H9 (cell line): ENCODE data around the gene ANKRD22. TPM values are rescaled to one million over a fixed set of nuclear protein-coding genes. Genes with fewer than 3 reads are reported as not detected.

Experiments used
- DNase-seq: peaks from one replicate; pipeline ENCODE4 v3.0.0-alpha.2; 2017
- H2AFZ ChIP-seq: one replicate; pipeline ENCODE4 v1.6.1; 2013; ENCODE audit warnings: mild to moderate bottlenecking, low read length, control low read depth, moderate library complexity
- H2AK5ac ChIP-seq: 2 replicates; pipeline ENCODE4 v1.6.1; 2013; ENCODE audit warnings: low read length, control low read depth, mixed read lengths; ENCODE audit not compliant: insufficient read length
- H2BK120ac ChIP-seq: one replicate; pipeline ENCODE4 v1.6.1; 2013; ENCODE audit warnings: low read depth, mild to moderate bottlenecking, low read length, control low read depth, inconsistent platforms; ENCODE audit not compliant: poor library complexity, severe bottlenecking
- H2BK12ac ChIP-seq: 2 replicates; pipeline ENCODE4 v1.6.1; 2013; ENCODE audit warnings: low read length, control low read depth, mixed read lengths, low read depth; ENCODE audit not compliant: insufficient read length
- H2BK15ac ChIP-seq: 2 replicates; pipeline ENCODE4 v1.6.1; 2013; ENCODE audit warnings: low read depth, low read length, control low read depth
- H2BK20ac ChIP-seq: one replicate; pipeline ENCODE4 v1.6.1; 2013; ENCODE audit warnings: low read depth, mild to moderate bottlenecking, low read length, control low read depth, inconsistent platforms; ENCODE audit not compliant: poor library complexity, severe bottlenecking
- H2BK5ac ChIP-seq: 2 replicates; pipeline ENCODE4 v1.6.1; 2013; ENCODE audit warnings: low read length, control low read depth, mixed read lengths; ENCODE audit not compliant: insufficient read length
- H3K14ac ChIP-seq: 2 replicates; pipeline ENCODE4 v1.6.1; 2013; ENCODE audit warnings: low read length, control low read depth; ENCODE audit not compliant: insufficient read depth
- H3K18ac ChIP-seq: 2 replicates; pipeline ENCODE4 v1.6.1; 2013; ENCODE audit warnings: low read depth, mild to moderate bottlenecking, mixed read lengths, low read length, control low read depth; ENCODE audit not compliant: insufficient read length
- H3K23ac ChIP-seq: 2 replicates; pipeline ENCODE4 v1.6.1; 2013; ENCODE audit warnings: low read length, control low read depth, mixed read lengths, low read depth; ENCODE audit not compliant: insufficient read length
- H3K23me2 ChIP-seq: 2 replicates; pipeline ENCODE4 v1.6.1; 2013; ENCODE audit warnings: low read depth, mild to moderate bottlenecking, mixed read lengths, low read length, control low read depth; ENCODE audit not compliant: insufficient read length, poor library complexity, severe bottlenecking
- H3K27ac ChIP-seq: 2 replicates; pipeline ENCODE4 v1.5.1; 2013; ENCODE audit warnings: low read length, control low read depth, mixed read lengths, low read depth; ENCODE audit not compliant: insufficient read length
- H3K27me3 ChIP-seq: 2 replicates; pipeline ENCODE4 v1.6.1; 2013; ENCODE audit warnings: low read length, control low read depth, inconsistent platforms; ENCODE audit not compliant: insufficient read depth
- H3K4ac ChIP-seq: 2 replicates; pipeline ENCODE4 v1.6.1; 2013; ENCODE audit warnings: low read depth, mild to moderate bottlenecking, control low read depth, inconsistent platforms, low read length, moderate library complexity
- H3K4me1 ChIP-seq: 2 replicates; pipeline ENCODE4 v1.6.1; 2013; ENCODE audit warnings: low read length, control low read depth, inconsistent platforms; ENCODE audit not compliant: insufficient read depth
- H3K4me2 ChIP-seq: 2 replicates; pipeline ENCODE4 v1.6.1; 2013; ENCODE audit warnings: low read length, control low read depth, mixed read lengths; ENCODE audit not compliant: insufficient read length, insufficient read depth
- H3K56ac ChIP-seq: 2 replicates; pipeline ENCODE4 v1.6.1; 2013; ENCODE audit warnings: low read depth, mild to moderate bottlenecking, mixed read lengths, low read length, control low read depth; ENCODE audit not compliant: insufficient read length
- H3K79me1 ChIP-seq: 2 replicates; pipeline ENCODE4 v1.6.1; 2013; ENCODE audit warnings: low read depth, mild to moderate bottlenecking, moderate library complexity, low read length, control low read depth, inconsistent platforms; ENCODE audit not compliant: insufficient read depth, poor library complexity, severe bottlenecking
- H3K79me2 ChIP-seq: 2 replicates; pipeline ENCODE4 v1.6.1; 2013; ENCODE audit warnings: low read length, control low read depth, inconsistent platforms; ENCODE audit not compliant: insufficient read depth
- H3K9ac ChIP-seq: 2 replicates; pipeline ENCODE4 v1.6.1; 2013; ENCODE audit warnings: low read length, control low read depth, mixed read lengths; ENCODE audit not compliant: insufficient read length; ENCODE audit errors: extremely low read depth
- H3K9me3 ChIP-seq: one replicate; pipeline ENCODE4 v1.6.1; 2013; ENCODE audit warnings: low read depth, low read length, inconsistent platforms; ENCODE audit not compliant: control insufficient read depth
- H3T11ph ChIP-seq: one replicate; pipeline ENCODE4 v1.6.1; 2013; ENCODE audit warnings: mild to moderate bottlenecking, low read length, control low read depth, inconsistent platforms
- H4K20me1 ChIP-seq: one replicate; pipeline ENCODE4 v1.6.1; 2013; ENCODE audit not compliant: control insufficient read depth, insufficient read length, insufficient read depth
- H4K5ac ChIP-seq: 2 replicates; pipeline ENCODE4 v1.6.1; 2013; ENCODE audit warnings: low read depth, mild to moderate bottlenecking, mixed read lengths, low read length, control low read depth; ENCODE audit not compliant: insufficient read length
- H4K8ac ChIP-seq: replicated peaks from 2 replicates; pipeline ENCODE4 v1.6.1; 2013; ENCODE audit warnings: low read length, control low read depth, mixed read lengths, low read depth; ENCODE audit not compliant: insufficient read length
- H4K91ac ChIP-seq: 2 replicates; pipeline ENCODE4 v1.6.1; 2013; ENCODE audit warnings: low read depth, mild to moderate bottlenecking, moderate library complexity, mixed read lengths, low read length, control low read depth; ENCODE audit not compliant: insufficient read length
- H3K27ac Mint-ChIP-seq, 3 experiments: 2 replicates in 2 of 3; 3 replicates in 1 of 3; pipeline ENCODE4 v1.8.0; 2020 to 2021; ENCODE audit warnings: mixed read lengths in 3 of 3, mild to moderate bottlenecking in 1 of 3, moderate library complexity in 1 of 3
- H3K27me3 Mint-ChIP-seq: 2 replicates; pipeline ENCODE4 v1.8.0; 2021; ENCODE audit warnings: low read depth, mild to moderate bottlenecking, moderate library complexity, mixed read lengths
- H3K36me3 Mint-ChIP-seq, 3 experiments: 2 replicates in 2 of 3; 3 replicates in 1 of 3; pipeline ENCODE4 v1.8.0; 2020 to 2021; ENCODE audit warnings: low read depth in 3 of 3, mixed read lengths in 3 of 3; ENCODE audit not compliant: insufficient read depth in 1 of 3
- H3K4me1 Mint-ChIP-seq, 2 experiments: 2 replicates each; pipeline ENCODE4 v1.8.0; 2020; ENCODE audit warnings: mixed read lengths in 2 of 2
- H3K4me3 Mint-ChIP-seq, 2 experiments: 2 replicates in 1 of 2; 3 replicates in 1 of 2; pipeline ENCODE4 v1.8.0; 2020 to 2021; ENCODE audit warnings: mild to moderate bottlenecking in 2 of 2, mixed read lengths in 2 of 2, moderate library complexity in 1 of 2
- H3K9me3 Mint-ChIP-seq, 2 experiments: 2 replicates in 1 of 2; 3 replicates in 1 of 2; pipeline ENCODE4 v1.8.0; 2020; ENCODE audit warnings: mild to moderate bottlenecking in 2 of 2, mixed read lengths in 2 of 2, moderate library complexity in 1 of 2
- WGBS: extraction: QIAGEN DNeasy Blood & Tissue Kit; methylation state at CpG from one replicate; pipeline ENCODE4 v1.1.7; 2013; ENCODE audit warnings: missing lambda C conversion rate, low lambda C conversion rate, mixed read lengths; ENCODE audit not compliant: insufficient read length; ENCODE audit errors: extremely low coverage; 5-methylcytosine and 5-hydroxymethylcytosine counted together
- total RNA-seq: library from RNA; stranded (reverse); gene quantifications from 2 replicates; pipeline ENCODE4 v1.2.1, GENCODE V29; 2021
- TF ChIP-seq, protein P1 (sequence below): fragments of 200-600 bp; sonication (generic); conservative IDR thresholded peaks from 3 replicates; pipeline ENCODE4 v1.8.0; 2021; ENCODE audit warnings: antibody characterized with exemption, mild to moderate bottlenecking

ANKRD22 gene
- total RNA-seq, 1 experiment from 2014 or later: not detected

- Histone ChIP-seq H3K4me1 (no peaks in the 10 kb centered on the region), H2BK5ac (no peak overlapping the region), H2BK12ac (no peak overlapping the region), H2AK5ac (no peak overlapping the region), H3K27ac (no peak overlapping the region), H2AFZ (no peak overlapping the region), H2BK15ac (no peak overlapping the region), H4K20me1 (no peaks in the 10 kb centered on the region), H3K27me3 (no peaks in the 10 kb centered on the region), H2BK120ac (no peak overlapping the region), H4K91ac (no peak overlapping the region), H3K56ac (no peak overlapping the region), H3K79me2 (no peaks in the 10 kb centered on the region), H3K9ac (no peak overlapping the region), H3K23me2 (no peaks in the 10 kb centered on the region), H3K9me3 (no peaks in the 10 kb centered on the region), H3K23ac (no peak overlapping the region), H4K8ac (no peak overlapping the region), H3T11ph (no peak overlapping the region), H2BK20ac (no peak overlapping the region), H3K79me1 (no peaks in the 10 kb centered on the region), H3K18ac (no peak overlapping the region), H3K14ac (no peak overlapping the region), H3K4me2 (no peak overlapping the region), H4K5ac (no peak overlapping the region), H3K4ac (no peak overlapping the region)
- Mint-ChIP-seq H3K9me3 (no peaks in the 10 kb centered on the region), H3K36me3 (no peaks in the 10 kb centered on the region), H3K27ac (no peak overlapping the region), H3K4me1 (0 out of 4 replicates have a peak, but pooled peaks cover 0 to 2% of the 10 kb centered on the region in 2 experiments), H3K27me3 (peaks cover 1% of the 10 kb centered on the region; the same call in 1 of the 2 replicates), H3K4me3 (no peak overlapping the region)
- no CpG with 5 or more reads among the region's 8 CpGs for WGBS
- DNase-seq: no peak
- TF ChIP-seq, protein P1, sequence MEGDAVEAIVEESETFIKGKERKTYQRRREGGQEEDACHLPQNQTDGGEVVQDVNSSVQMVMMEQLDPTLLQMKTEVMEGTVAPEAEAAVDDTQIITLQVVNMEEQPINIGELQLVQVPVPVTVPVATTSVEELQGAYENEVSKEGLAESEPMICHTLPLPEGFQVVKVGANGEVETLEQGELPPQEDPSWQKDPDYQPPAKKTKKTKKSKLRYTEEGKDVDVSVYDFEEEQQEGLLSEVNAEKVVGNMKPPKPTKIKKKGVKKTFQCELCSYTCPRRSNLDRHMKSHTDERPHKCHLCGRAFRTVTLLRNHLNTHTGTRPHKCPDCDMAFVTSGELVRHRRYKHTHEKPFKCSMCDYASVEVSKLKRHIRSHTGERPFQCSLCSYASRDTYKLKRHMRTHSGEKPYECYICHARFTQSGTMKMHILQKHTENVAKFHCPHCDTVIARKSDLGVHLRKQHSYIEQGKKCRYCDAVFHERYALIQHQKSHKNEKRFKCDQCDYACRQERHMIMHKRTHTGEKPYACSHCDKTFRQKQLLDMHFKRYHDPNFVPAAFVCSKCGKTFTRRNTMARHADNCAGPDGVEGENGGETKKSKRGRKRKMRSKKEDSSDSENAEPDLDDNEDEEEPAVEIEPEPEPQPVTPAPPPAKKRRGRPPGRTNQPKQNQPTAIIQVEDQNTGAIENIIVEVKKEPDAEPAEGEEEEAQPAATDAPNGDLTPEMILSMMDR: no peak
Observed at GRCh38 chr10:88831709-88832108, 19.9 kb downstream of the ANKRD22 start.
